HG02642 (cell line): ENCODE measurements around the gene TANC1.

Source experiments
- ATAC-seq: cut with Tn5 transposase; IDR thresholded peaks from one replicate; pipeline ENCODE4 v1.9.1; 2021; ENCODE audit warnings: mild to moderate bottlenecking; ENCODE audit not compliant: unreplicated experiment, poor library complexity

The TANC1 gene

GRCh38 chr2:159208438-159208837 lies 240.0 kb downstream of the TANC1 start:
- no peak for ATAC-seq

GRCh38 chr2:159209341-159210306 lies 241.2 kb downstream of the TANC1 start:
- peak; percentile 51 for ATAC-seq

DNA sequence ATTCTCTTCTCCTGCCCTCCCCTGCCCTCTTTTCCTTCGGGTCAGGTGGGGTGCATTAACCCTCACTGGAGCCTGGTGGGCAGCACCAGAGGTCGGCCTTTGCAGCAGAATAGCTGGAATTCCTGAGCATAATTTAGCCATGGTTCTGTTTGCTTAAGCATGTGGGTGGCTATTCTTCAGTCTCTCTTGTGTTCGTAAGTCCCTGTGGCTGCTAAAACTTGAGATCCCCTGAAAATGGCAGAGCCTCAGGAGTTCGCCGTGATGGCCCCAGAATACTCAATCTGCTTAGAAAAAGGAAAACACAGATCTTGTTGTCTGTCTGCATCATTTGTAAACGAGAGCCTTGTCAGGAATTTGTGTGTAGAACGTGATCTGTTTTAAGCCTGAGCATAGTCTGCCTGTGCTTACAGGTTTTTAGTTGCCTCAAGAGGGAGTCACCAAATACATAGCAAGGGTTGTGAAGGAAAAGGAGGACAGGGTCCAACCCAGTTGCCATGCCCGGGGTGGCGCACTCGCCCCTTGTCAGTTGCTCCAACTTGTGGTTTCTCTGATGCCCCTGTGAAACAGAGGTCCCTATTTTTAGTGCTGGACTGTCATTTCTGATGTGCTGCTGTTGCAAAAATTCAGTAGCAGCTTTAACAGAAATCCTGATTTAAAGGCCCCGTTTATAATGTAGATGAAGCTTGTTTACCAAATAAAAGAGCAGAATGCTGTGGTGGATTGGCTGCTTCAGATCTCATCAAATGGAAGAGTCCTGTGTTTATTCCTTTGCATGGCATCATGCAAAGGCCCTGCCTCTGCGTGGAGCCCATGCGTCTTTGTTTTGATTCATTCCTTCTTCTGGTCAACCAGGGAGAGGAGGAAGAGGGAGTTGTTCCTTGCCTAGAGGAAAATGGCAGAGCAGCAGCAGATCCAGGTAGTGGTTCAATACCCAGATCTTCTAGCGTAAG lies 243.3 kb downstream of the TANC1 start:
- ATAC-seq = no peak

DNA sequence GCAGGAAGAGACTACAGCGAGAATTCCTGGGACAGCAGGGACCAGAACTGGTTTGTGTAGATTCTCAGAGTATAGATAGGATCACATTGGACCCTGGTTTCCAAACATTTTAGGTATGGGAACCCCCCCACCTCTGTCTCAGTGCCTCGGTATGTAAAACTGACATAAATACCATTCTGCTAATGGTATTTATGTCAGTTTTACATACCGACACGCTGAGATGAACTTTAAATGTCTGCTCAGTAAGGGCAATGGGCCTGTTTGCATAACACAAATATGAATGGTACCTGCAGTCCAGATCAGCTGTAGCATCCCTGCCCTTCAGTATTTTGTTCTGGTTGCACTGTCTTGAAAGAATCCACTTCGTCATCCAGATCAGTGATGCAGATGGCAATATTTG lies 244.9 kb downstream of the TANC1 start:
- ATAC-seq = no peak

- ATAC-seq = no peak
These were observed 246.0 kb downstream of the TANC1 start for GRCh38 chr2:159214325-159214865.

DNA sequence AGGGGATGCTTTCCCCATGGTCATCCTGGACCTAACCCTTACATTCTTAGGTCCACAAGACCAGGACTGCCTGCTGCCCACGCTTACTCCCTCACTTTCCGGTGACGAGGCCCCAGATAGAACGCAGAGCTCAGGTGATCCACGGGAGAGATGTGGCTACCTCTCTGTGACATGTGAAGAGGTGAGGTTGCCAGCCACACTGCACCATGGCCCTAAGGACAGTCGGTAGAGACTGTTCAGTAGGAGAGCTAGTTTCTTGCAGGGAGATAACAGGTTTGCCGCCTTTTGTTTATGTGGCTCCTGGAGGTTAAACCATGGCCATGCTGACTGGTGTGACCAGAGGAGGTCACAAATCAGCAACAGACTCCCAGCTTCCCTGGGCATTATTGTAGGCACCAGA lies 246.7 kb downstream of the TANC1 start:
- ATAC-seq = no peak

DNA sequence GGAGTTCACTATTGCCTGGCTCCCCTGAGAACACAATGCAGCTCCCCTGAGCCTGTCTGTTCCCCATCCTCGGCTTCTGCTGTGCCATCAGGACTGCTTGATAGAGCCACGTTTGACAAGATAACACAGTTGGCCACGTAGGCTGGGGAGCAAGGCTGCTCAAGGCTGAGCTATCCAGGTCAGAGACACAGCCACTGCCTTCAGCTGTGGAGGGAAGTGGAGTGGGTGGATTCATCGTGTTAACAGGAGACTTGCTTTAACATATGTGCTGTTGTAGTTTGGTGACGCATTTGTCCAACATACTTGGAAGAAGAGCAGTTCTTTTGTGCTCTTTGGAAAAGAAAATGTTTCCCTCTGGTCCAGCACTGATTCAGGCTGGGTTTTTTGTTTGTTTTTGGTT lies 249.2 kb downstream of the TANC1 start:
- ATAC-seq = no peak

GRCh38 chr2:159218389-159218788 lies 249.9 kb downstream of the TANC1 start:
- ATAC-seq = no peak

- no peak for ATAC-seq
These were observed 251.1 kb downstream of the TANC1 start for GRCh38 chr2:159219394-159219998.

DNA sequence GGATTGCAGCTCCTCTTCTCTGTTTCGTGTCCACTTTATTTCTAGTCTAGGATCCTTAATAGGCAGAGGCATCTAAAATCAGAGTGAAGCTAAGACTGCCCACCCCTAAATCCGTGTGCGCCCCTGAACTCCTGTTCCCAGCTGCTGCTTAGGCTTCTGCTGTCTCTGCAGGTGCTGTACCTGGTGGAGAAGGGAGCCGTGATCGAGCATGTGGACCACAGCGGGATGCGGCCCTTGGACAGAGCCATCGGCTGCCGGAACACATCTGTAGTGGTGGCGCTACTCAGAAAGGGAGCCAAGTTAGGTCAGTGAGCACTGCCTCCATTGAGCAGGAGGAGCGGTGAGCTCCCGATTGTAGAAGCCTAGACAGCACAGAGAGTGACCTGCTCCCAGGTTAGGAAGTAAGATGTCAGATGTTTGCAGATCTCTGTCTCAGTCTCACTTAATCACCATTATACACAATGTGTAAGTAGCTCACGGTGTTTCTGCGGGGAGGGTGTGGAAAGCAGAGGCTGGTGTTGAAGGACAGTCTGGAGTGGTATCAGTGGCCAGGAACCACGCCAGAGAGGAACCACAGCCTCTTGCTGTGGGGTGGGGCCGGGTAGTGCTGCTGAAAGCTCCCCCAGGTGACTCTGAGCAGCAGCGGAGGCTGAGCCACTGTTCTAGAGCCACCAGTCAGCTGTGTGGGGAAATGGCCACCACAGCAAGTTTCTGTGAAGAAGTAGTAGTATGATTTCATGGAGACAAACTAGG lies 255.8 kb downstream of the TANC1 start:
- ATAC-seq = no peak

DNA sequence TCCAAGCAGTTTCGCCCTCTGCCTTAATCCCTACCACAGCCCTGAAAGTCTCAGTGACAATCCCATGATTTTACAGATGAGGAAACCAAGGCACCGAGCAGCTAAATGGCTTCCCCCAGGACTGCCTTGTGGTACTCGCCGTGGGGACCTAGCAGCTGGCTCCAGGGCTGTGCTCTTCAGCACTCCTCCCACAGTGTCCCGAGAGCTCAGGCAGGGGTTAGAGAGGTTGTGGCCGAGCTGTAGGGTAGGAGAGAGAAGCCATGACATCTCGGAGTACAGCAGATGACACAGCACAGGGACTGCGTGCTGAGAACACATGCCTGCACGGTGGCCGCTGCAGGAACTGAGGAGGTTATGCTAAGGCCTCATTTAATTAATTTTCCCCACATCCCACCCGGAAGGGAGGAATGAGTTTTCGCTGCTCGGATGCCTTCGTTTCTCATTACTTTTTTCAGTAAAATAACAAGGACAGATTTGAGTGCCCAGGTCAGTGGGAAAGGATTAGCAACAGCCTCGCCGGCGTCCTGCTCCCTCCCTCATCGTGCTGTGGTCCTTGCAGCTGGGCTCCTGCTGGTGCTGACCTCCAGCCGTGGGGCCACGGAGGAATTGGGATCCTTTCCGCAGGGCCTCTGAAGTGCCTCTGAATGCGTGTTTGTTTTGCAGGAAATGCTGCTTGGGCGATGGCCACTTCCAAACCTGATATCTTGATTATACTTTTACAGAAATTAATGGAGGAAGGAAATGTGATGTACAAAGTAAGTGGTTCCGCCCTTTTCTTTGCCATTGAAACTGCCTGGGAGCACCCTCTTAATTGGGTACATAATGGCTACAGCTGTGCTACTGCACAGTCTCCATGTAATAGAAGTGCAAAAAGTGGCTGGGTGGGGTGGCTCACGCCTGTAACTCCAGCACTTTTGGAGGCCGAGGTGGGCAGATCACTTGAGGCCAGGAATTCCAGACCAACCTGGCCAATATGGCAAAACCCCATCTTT lies 256.9 kb downstream of the TANC1 start:
- no peak for ATAC-seq

- ATAC-seq = no peak
These were observed 257.6 kb downstream of the TANC1 start for GRCh38 chr2:159226059-159226461.

GRCh38 chr2:159226608-159227385 lies 258.4 kb downstream of the TANC1 start:
- ATAC-seq = no peak

DNA sequence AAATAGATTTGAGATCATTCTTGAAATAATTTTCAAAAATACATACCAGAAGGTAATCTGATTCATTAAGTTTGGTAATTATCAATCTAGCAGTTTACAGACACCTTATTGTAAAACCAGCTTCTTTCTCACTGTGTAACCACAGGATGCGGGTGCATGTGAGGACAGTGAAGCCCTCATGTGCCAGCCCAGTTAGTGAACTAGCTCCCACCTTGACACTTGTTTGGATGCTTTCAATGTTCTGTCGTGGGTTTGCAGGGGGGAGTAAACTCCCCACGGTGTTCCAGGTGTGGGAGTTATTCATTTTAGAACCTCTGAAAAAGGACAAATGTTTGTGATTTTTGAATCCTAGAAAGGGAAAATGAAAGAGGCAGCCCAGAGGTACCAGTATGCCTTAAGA lies 259.0 kb downstream of the TANC1 start:
- ATAC-seq = no peak

DNA sequence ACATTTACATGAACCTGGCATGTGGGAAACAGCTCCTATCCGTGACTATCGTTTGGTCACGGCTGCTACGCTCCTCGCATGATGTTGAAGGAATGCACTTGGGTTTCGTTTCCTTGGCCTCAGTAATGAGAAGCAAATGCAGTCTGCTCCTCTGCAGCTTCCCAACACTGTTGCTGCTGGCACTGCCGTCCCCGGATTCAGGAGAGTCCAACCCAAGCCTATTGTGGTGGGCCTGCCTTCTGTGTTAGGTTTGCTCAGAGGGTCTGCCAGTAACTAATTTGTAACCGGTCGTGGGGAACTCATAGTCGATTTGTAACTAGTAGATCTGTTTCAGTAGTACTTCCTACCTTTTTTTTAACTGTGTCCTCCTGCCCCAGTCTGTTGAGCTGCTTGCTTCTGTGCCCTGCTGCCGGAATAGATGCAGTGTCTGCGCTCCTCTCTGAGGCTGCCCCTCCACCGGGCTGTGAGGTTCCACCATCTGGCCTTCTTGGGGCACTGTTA lies 259.7 kb downstream of the TANC1 start:
- ATAC-seq = no peak

GRCh38 chr2:159229476-159230144 lies 261.2 kb downstream of the TANC1 start:
- ATAC-seq = no peak
